ENCODE data around the gene SPON1.

DNA sequence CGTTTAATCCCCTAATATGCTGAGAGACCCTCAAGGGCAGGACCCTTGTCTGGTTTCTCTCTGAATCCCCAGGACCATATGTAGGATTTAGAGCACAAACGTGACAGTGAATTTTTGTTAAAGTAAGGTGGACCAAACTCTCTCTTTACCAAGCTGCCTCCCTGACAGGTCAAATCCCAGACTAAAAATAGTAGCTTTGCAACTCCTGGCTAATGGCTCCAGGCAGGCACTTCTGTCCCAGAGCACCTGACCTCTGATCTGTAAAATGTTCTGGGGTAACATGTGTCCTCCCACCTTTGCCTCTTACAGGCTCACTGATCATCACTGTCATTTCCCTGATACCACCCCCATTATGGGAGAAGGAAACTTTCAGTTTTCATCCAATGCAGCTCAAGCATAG, 152.3 kb downstream of the SPON1 start:
- TF ChIP-seq, protein P1, sequence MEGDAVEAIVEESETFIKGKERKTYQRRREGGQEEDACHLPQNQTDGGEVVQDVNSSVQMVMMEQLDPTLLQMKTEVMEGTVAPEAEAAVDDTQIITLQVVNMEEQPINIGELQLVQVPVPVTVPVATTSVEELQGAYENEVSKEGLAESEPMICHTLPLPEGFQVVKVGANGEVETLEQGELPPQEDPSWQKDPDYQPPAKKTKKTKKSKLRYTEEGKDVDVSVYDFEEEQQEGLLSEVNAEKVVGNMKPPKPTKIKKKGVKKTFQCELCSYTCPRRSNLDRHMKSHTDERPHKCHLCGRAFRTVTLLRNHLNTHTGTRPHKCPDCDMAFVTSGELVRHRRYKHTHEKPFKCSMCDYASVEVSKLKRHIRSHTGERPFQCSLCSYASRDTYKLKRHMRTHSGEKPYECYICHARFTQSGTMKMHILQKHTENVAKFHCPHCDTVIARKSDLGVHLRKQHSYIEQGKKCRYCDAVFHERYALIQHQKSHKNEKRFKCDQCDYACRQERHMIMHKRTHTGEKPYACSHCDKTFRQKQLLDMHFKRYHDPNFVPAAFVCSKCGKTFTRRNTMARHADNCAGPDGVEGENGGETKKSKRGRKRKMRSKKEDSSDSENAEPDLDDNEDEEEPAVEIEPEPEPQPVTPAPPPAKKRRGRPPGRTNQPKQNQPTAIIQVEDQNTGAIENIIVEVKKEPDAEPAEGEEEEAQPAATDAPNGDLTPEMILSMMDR (IDR thresholded peaks at IDR 0.05) = no peak
- no peak for TF ChIP-seq POLR2A (IDR thresholded peaks at IDR 0.05)

Measured in heart left ventricle (tissue), 13 donors.